8988T (cell line): Measurements from ENCODE around the gene AMZ2.
"Not testable (repeated sequence)": the region's sequence is repeated elsewhere in the genome, so short reads cannot be mapped to it uniquely, and the experiment has no call there.

Source experiments
- DNase-seq: peaks from one replicate; pipeline ENCODE4 v3.0.0; 2011

AMZ2 gene

GRCh38 chr17:68221786-68222185, 26.1 kb upstream of the AMZ2 start:
- no peak for DNase-seq

- no peak for DNase-seq
Measured at GRCh38 chr17:68222606-68223005, 25.2 kb upstream of the AMZ2 start.

- not testable (repeated sequence) for DNase-seq
Measured at GRCh38 chr17:68225055-68225454, 22.8 kb upstream of the AMZ2 start.

GRCh38 chr17:68228039-68228680, 19.7 kb upstream of the AMZ2 start:
- not testable (repeated sequence) for DNase-seq

GRCh38 chr17:68228817-68229570, 18.8 kb upstream of the AMZ2 start:
- no peak for DNase-seq

GRCh38 chr17:68229619-68230018, 18.2 kb upstream of the AMZ2 start:
- no peak for DNase-seq

GRCh38 chr17:68231131-68231530, 16.7 kb upstream of the AMZ2 start:
- DNase-seq: not testable (repeated sequence)

GRCh38 chr17:68231541-68231940, 16.3 kb upstream of the AMZ2 start:
- no peak for DNase-seq

- not testable (repeated sequence) for DNase-seq
Measured at GRCh38 chr17:68232741-68233140, 15.1 kb upstream of the AMZ2 start.

GRCh38 chr17:68234726-68235335, 13.0 kb upstream of the AMZ2 start:
- DNase-seq: not testable (repeated sequence)

- DNase-seq: not testable (repeated sequence)
Measured at GRCh38 chr17:68235336-68235791, 12.5 kb upstream of the AMZ2 start.

GRCh38 chr17:68237369-68238163, 10.3 kb upstream of the AMZ2 start:
- DNase-seq: not testable (repeated sequence)

- no peak for DNase-seq
Measured at GRCh38 chr17:68238164-68238870, 9.5 kb upstream of the AMZ2 start.

- no peak for DNase-seq
Measured at GRCh38 chr17:68238871-68239253, 9.0 kb upstream of the AMZ2 start.

GRCh38 chr17:68239632-68240366, 8.0 kb upstream of the AMZ2 start:
- no peak for DNase-seq

GRCh38 chr17:68246271-68247028, 1.4 kb upstream of the AMZ2 start:
- no peak for DNase-seq

GRCh38 chr17:68248199-68248825, 469 bp downstream of the AMZ2 start:
- DNase-seq: no peak

GRCh38 chr17:68248891-68249290, 1.0 kb downstream of the AMZ2 start:
- no peak for DNase-seq

- no peak for DNase-seq
Measured at GRCh38 chr17:68249354-68249765, 1.5 kb downstream of the AMZ2 start.

GRCh38 chr17:68253426-68253825, 5.6 kb downstream of the AMZ2 start:
- DNase-seq: not testable (repeated sequence)
